Renal pelvis (tissue), 4 donors: ENCODE measurements around the gene ZSCAN1. TPM values are rescaled to one million over a fixed set of nuclear protein-coding genes. Genes with fewer than 3 reads are reported as not detected.

Experiments
- DNase-seq: peaks from one replicate; pipeline ENCODE4 v3.0.0-alpha.2; 2013
- polyA plus RNA-seq, 3 donors: library from polyadenylated mRNA; unstranded; fragments of 120-200 nt; gene quantifications; one replicate each; pipeline ENCODE4 v1.2.1, GENCODE V29; 2013; ENCODE audit not compliant: insufficient read length in 3 of 3

ZSCAN1 gene
- polyA plus RNA-seq, 3 donors, result 6.0 to 8.0 (median 7.8) TPM

GRCh38 chr19:58063712-58064111 is 29.9 kb downstream of the ZSCAN1 start:
- no peak for DNase-seq

DNA sequence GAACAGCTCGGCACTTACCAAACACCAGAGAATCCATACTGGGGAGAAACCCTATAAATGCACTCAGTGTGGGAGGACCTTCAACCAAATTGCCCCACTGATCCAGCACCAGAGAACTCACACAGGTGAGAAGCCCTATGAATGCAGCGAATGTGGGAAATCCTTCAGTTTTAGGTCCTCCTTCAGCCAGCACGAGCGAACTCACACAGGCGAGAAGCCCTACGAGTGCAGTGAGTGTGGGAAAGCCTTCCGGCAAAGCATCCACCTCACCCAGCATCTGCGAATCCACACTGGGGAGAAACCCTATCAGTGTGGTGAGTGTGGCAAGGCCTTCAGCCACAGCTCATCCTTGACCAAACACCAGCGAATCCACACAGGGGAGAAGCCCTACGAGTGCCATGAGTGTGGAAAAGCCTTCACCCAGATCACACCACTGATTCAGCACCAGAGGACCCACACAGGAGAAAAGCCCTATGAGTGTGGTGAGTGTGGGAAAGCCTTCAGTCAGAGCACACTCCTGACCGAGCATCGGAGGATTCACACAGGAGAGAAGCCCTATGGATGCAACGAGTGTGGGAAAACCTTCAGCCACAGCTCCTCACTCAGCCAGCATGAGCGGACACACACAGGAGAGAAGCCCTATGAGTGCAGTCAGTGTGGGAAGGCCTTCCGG is 33.6 kb downstream of the ZSCAN1 start:
- no peak for DNase-seq

DNA sequence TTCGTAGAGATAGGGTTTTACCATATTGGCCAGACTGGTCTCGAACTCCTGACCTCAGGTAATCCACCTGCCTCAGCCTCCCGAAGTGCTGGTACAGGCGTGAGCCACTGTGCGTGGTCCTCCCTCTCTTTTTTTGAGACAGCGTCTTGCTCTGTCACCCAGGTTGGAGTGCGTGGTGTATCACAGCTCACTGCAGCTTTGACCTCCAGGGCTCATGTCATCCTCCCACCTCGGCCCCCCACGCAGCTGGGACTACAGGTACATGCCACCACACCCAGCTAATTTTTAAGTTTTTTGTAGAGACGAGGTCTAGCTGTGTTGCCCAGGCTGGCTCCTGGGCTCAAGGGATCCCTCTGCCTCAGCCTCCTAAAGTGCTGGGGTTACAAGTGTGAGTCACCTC is 46.0 kb downstream of the ZSCAN1 start:
- DNase-seq, result no peak

- peak; percentile 4 for DNase-seq
Observed at GRCh38 chr19:58083021-58083420, 49.2 kb downstream of the ZSCAN1 start.

GRCh38 chr19:58084596-58085347 is 50.9 kb downstream of the ZSCAN1 start:
- DNase-seq, result no peak

GRCh38 chr19:58085348-58085875 is 51.6 kb downstream of the ZSCAN1 start:
- DNase-seq, result no peak

DNA sequence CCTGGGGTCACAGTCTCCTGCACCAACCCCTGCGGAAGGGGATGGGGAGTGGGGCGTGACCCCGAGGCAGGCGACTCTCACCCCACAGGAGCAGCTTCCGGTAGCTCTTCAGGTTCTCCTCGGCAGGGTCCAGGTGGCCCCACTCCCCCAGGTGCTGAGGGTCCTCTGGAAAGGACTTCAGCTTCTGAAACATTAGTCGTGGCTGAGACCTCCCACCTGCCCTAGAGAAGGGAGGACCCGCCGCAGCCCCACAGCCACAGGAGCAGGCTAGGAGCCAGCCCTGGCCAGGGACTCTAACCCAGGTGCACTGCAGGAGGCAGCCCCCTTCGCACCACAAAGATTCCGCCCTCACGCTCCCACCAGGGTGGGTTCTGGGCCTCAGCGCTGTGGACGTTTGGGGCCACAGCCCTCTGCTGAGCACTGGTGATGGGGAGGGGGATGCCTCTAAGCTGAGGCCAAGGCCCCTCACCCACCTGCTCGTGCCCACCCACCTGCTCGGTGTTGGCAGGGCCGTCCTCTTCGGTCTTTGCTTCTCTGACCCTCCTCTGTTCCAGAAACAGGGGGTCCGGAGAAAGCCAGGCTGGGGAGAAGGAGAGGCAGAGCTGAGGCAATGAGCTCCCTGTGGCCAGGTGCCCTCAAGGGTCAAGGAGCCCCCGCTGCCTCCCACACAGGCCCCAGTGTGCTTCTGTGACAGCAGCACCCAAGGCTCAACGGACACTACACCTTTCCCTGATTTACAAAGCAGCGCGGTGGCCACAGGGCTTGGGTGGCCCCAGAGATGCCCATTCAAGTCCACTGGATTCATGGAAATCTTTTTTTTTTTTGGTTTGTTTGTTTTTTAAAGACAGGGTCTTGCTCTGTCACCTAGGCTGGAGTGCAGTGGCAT is 53.2 kb downstream of the ZSCAN1 start:
- no peak for DNase-seq

DNA sequence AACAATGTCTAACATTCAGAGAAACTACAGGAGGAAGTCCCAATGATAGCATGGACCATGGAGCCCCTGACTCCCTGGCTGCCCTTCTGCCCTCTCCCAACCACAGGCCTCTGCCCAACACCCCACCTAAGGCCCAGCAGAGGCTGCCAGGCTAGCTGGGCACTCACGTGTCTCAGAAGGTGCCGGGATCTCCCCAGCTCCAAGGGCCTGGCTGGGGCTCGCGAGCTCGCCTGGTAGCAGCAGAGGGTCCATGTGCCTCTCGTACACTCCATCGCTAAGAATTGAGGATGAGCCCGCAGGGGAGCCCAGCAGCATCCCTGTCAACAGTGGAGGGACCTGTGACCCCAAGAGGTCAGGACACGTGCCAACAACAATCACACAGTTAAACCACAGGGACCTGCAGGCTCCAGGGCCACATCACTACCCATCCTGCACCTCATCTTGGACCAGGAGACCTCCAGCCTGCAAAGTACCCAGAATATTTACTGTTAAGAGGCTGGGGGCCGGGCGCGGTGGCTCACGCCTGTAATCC is 54.8 kb downstream of the ZSCAN1 start:
- no peak for DNase-seq

- no peak for DNase-seq
Observed at GRCh38 chr19:58089846-58090245, 56.0 kb downstream of the ZSCAN1 start.

- DNase-seq, result no peak
Observed at GRCh38 chr19:58091251-58091995, 57.6 kb downstream of the ZSCAN1 start.

GRCh38 chr19:58093071-58093470 is 59.2 kb downstream of the ZSCAN1 start:
- DNase-seq, result no peak

DNA sequence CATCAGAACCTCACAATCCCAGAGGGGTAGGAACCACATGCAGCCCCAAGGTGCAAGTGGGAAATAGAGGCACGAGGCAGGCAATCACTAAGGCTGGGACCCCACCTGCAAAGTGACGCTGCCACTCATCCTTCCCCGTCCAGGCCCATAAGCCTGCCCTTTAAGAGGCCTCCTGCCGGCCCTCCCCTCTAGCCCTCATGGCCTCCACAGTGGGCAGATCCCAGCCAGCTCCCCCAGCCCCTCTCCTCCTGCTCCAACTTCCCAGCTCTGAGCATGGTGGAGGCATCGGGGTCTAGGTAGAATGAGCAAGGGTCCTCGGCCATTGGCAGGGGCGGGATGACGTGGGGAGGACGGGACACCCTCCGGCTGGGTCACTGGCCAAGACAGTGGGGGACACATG is 61.5 kb downstream of the ZSCAN1 start:
- DNase-seq, result no peak

DNA sequence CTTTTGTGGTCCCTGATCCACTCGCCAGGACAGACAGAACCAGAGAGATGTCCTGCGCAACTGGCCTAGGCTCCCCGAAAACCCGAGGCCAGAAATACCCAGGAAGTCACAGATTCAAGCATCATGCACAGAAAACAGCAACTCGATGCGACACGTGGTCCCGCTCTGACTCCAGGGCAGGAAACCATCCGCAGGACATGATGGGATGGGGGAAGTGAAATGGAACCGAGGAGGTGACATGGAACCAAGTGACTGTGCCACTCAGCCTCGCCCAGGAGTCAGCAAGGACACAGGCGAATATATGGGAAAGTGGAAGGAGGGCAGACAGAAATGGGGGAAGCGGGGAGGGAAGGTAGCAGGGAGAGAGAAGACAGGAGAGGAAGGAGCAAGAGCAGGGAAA is 63.1 kb downstream of the ZSCAN1 start:
- DNase-seq, result no peak

GRCh38 chr19:58097349-58097748 is 63.5 kb downstream of the ZSCAN1 start:
- DNase-seq, result no peak

GRCh38 chr19:58097781-58098681 is 64.2 kb downstream of the ZSCAN1 start, which contains the start of gene ZSCAN18:
Gene ZSCAN18, minus strand, starts transcription at chr19:58098231. Its CDS starts 7,964 bp downstream, at chr19:58090267.
- DNase-seq, result peak; percentile 99

GRCh38 chr19:58098682-58098998 is 64.8 kb downstream of the ZSCAN1 start:
- DNase-seq, result no peak
